ENCODE results near the gene ORM1. TPM values are rescaled to one million over a fixed set of nuclear protein-coding genes. Genes with fewer than 3 reads are reported as not detected.

ORM1 gene
- total and polyA plus RNA-seq, 4 donors, result 1,297 to 69,591 (median 37,095) TPM

DNA sequence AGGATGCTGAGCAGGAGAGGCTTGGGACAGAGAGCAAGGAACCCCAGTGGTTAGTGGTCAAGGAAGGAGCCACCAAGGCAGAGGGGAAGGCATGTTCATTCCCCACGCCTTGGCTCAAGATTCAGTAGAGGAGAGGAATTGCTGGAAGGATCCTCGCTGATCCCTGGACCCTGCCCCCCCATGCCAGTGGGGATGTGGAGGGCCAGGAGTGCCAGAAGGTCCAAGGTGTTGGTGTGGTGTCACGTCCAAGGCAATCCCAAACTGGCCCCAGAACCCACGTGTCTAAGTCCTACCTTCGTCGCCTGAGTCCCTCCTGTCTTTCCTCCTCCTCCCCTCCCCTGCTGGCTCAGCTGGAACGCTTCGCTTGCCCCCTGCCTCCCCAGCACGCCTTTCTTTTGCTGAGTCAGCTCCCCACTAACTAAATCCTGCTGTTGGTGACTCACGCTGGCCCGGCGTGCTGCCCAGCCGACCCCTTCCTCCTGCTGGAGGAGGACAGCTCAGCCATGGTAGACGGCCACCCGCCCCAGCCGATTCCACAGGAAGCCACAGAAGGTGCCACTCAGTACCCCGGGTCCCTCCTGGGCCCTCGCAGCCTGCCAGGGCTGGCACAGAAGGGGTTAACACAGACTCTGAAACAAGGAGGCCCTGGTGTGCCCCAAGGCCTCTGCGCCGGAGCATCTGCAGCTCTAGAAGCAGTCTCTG is 37.6 kb upstream of the ORM1 start:
- 79% methylated on average over 20 of the region's 20 CpGs for WGBS
- H3K4me1 ChIP-seq (ENCODE audit: control insufficient read depth in 4 of 4, insufficient read depth in 4 of 4, low read length in 3 of 4), result peaks cover 0 to 4% (median 0%) of the 10 kb centered on the region in 4 donors
- peaks cover 5 to 43% (median 19%) of the 10 kb centered on the region in 4 donors for H3K36me3 ChIP-seq (ENCODE audit: control insufficient read depth in 4 of 4, insufficient read depth in 3 of 4, low read depth in 1 of 4, low read length in 3 of 4)
- H3K27me3 ChIP-seq (ENCODE audit: control insufficient read depth in 4 of 4, insufficient read depth in 4 of 4, low read length in 3 of 4), result no peaks in the 10 kb centered on the region
- H3K9me3 ChIP-seq (ENCODE audit: control insufficient read depth in 4 of 4, low read length in 3 of 4), result no peaks in the 10 kb centered on the region
- no peak overlapping the region for H3K4me3 ChIP-seq (ENCODE audit: low read depth in 1 of 3, low read length in 3 of 3)
- TF ChIP-seq, protein P1, sequence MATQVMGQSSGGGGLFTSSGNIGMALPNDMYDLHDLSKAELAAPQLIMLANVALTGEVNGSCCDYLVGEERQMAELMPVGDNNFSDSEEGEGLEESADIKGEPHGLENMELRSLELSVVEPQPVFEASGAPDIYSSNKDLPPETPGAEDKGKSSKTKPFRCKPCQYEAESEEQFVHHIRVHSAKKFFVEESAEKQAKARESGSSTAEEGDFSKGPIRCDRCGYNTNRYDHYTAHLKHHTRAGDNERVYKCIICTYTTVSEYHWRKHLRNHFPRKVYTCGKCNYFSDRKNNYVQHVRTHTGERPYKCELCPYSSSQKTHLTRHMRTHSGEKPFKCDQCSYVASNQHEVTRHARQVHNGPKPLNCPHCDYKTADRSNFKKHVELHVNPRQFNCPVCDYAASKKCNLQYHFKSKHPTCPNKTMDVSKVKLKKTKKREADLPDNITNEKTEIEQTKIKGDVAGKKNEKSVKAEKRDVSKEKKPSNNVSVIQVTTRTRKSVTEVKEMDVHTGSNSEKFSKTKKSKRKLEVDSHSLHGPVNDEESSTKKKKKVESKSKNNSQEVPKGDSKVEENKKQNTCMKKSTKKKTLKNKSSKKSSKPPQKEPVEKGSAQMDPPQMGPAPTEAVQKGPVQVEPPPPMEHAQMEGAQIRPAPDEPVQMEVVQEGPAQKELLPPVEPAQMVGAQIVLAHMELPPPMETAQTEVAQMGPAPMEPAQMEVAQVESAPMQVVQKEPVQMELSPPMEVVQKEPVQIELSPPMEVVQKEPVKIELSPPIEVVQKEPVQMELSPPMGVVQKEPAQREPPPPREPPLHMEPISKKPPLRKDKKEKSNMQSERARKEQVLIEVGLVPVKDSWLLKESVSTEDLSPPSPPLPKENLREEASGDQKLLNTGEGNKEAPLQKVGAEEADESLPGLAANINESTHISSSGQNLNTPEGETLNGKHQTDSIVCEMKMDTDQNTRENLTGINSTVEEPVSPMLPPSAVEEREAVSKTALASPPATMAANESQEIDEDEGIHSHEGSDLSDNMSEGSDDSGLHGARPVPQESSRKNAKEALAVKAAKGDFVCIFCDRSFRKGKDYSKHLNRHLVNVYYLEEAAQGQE (IDR thresholded peaks at IDR 0.05), result no peak
- TF ChIP-seq RXRA (IDR thresholded peaks at IDR 0.05) (no peak), RAD21 (IDR thresholded peaks at IDR 0.05) (no peak), HNF4G (IDR thresholded peaks at IDR 0.05) (no peak)
- no peak overlapping the region for H3K27ac ChIP-seq (ENCODE audit: low read depth in 1 of 2, low read length in 2 of 2)
- no peak for DNase-seq (ENCODE audit: low spot score)
- H3K9ac ChIP-seq (ENCODE audit: low read depth in 1 of 2, low read length in 2 of 2), result no peak overlapping the region

DNA sequence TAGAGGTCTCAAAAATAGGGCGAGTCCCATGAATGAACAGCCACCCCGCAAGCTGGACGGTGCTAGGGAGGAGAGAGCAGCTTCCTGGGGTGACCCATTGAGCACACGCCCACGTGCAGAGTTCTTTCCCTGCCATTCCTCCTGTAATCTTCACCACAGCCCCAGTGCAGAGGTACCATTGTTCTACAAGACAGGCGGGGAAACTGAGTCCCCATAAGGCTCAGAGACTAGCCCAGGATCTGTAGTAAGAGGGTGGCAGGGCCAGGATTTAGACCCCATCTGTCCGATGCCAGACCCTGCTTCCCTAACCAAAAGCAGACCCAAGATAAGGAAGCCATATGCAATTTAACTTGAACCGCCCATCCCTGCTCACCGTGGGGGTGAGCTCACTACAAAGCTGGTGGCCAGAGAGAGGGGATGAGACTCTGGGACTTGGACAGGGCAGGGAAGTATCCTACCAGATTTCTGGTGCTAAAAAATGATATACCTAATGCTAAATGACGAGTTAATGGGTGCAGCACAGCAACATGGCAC is 36.7 kb upstream of the ORM1 start:
- no peak for DNase-seq (ENCODE audit: low spot score)
- Histone ChIP-seq H3K27me3 (ENCODE audit: control insufficient read depth in 4 of 4, insufficient read depth in 4 of 4, low read length in 3 of 4) (no peaks in the 10 kb centered on the region), H3K4me1 (ENCODE audit: control insufficient read depth in 4 of 4, insufficient read depth in 4 of 4, low read length in 3 of 4) (peaks cover 0 to under 1% (median 0%) of the 10 kb centered on the region in 4 donors), H3K9me3 (ENCODE audit: control insufficient read depth in 4 of 4, low read length in 3 of 4) (no peaks in the 10 kb centered on the region), H3K27ac (ENCODE audit: low read depth in 1 of 2, low read length in 2 of 2) (no peak overlapping the region), H3K36me3 (ENCODE audit: control insufficient read depth in 4 of 4, insufficient read depth in 3 of 4, low read depth in 1 of 4, low read length in 3 of 4) (peaks cover 5 to 43% (median 19%) of the 10 kb centered on the region in 4 donors), H3K4me3 (ENCODE audit: low read depth in 1 of 3, low read length in 3 of 3) (no peak overlapping the region), H3K9ac (ENCODE audit: low read depth in 1 of 2, low read length in 2 of 2) (no peak overlapping the region)
- TF ChIP-seq NR2F2 (IDR thresholded peaks at IDR 0.05) (no peak), YY1 (IDR thresholded peaks at IDR 0.05) (no peak), HNF4G (IDR thresholded peaks at IDR 0.05) (no peak), RAD21 (IDR thresholded peaks at IDR 0.05) (no peak), JUND (IDR thresholded peaks at IDR 0.05) (no peak), RXRA (IDR thresholded peaks at IDR 0.05) (no peak), HNF4A (conservative IDR thresholded peaks at IDR 0.05) (no peak), FOXA1 (IDR thresholded peaks at IDR 0.05) (no peak), EGR1 (IDR thresholded peaks at IDR 0.05; ENCODE audit: low read depth in 2 of 2) (no peak), FOXA2 (IDR thresholded peaks at IDR 0.05) (no peak), SP1 (IDR thresholded peaks at IDR 0.05) (no peak), GABPA (IDR thresholded peaks at IDR 0.05 in 1 of 2, conservative IDR thresholded peaks at IDR 0.05 in 1 of 2) (no peak), TAF1 (conservative IDR thresholded peaks at IDR 0.05) (no peak)
- TF ChIP-seq, protein P2, sequence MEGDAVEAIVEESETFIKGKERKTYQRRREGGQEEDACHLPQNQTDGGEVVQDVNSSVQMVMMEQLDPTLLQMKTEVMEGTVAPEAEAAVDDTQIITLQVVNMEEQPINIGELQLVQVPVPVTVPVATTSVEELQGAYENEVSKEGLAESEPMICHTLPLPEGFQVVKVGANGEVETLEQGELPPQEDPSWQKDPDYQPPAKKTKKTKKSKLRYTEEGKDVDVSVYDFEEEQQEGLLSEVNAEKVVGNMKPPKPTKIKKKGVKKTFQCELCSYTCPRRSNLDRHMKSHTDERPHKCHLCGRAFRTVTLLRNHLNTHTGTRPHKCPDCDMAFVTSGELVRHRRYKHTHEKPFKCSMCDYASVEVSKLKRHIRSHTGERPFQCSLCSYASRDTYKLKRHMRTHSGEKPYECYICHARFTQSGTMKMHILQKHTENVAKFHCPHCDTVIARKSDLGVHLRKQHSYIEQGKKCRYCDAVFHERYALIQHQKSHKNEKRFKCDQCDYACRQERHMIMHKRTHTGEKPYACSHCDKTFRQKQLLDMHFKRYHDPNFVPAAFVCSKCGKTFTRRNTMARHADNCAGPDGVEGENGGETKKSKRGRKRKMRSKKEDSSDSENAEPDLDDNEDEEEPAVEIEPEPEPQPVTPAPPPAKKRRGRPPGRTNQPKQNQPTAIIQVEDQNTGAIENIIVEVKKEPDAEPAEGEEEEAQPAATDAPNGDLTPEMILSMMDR (IDR thresholded peaks at IDR 0.05; ENCODE audit: low read depth, low read length, missing input control), result no peak
- TF ChIP-seq, protein P3, sequence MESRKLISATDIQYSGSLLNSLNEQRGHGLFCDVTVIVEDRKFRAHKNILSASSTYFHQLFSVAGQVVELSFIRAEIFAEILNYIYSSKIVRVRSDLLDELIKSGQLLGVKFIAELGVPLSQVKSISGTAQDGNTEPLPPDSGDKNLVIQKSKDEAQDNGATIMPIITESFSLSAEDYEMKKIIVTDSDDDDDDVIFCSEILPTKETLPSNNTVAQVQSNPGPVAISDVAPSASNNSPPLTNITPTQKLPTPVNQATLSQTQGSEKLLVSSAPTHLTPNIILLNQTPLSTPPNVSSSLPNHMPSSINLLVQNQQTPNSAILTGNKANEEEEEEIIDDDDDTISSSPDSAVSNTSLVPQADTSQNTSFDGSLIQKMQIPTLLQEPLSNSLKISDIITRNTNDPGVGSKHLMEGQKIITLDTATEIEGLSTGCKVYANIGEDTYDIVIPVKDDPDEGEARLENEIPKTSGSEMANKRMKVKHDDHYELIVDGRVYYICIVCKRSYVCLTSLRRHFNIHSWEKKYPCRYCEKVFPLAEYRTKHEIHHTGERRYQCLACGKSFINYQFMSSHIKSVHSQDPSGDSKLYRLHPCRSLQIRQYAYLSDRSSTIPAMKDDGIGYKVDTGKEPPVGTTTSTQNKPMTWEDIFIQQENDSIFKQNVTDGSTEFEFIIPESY (IDR thresholded peaks at IDR 0.05), result no peak
- TF ChIP-seq, protein P4, sequence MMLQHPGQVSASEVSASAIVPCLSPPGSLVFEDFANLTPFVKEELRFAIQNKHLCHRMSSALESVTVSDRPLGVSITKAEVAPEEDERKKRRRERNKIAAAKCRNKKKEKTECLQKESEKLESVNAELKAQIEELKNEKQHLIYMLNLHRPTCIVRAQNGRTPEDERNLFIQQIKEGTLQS (IDR thresholded peaks at IDR 0.05), result no peak
- TF ChIP-seq, protein P1 (IDR thresholded peaks at IDR 0.05), result no peak
- TF ChIP-seq, protein P5, sequence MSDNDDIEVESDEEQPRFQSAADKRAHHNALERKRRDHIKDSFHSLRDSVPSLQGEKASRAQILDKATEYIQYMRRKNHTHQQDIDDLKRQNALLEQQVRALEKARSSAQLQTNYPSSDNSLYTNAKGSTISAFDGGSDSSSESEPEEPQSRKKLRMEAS (IDR thresholded peaks at IDR 0.05), result no peak
- 91% methylated on average over 10 of the region's 10 CpGs for WGBS

All from liver (tissue), 9 donors.